Measurements from ENCODE around the gene HOXC12.

HOXC12 gene

DNA sequence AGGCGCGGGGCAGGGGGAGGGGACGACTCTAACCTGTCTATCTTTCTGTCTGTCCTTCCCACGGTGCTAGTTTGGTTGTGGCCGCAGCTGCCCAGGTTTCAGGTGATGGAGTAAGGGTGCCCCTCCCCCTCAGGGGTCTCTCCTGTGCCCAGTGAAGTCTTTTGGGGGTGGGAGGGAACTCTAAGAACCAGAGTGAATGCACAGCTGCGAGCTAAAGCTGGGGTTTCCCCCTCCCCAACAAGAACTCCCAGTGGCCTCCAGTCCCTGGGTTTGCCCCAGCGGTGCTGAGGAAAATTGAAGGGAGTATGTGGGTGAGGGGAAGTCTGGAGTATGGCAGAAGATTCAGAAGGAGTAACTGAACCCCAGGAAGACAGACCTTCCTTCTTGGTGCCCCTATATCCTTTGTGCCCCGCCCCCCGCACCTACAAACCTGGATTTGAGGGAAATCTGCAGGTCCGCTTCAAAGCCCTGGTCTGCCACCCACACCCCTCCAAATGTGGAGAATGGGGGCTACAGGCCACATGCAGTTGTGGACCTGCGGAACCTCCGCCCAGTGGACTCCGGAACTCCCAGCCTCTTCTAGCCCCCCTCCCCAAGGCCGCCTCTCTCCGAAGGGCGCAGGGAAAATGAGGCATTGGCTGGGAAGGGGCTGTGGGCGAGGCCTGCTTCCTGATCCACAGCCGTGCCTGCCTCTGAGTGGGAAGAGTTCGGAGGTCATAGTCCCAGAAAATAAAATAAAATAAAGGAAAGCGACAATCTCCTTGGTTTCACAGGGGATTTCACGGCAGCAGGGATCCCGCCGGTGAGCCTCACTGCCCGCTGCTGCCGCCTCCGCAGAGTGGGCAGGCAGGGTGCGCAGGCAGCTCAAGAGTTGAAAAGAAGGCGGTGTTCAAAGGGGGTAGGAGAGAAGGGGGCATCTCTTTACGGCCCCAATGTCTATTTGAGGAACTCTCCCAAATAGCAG is 41.8 kb downstream of the HOXC12 start:
- DNase-seq (ENCODE audit: low read depth) = no peak

DNA sequence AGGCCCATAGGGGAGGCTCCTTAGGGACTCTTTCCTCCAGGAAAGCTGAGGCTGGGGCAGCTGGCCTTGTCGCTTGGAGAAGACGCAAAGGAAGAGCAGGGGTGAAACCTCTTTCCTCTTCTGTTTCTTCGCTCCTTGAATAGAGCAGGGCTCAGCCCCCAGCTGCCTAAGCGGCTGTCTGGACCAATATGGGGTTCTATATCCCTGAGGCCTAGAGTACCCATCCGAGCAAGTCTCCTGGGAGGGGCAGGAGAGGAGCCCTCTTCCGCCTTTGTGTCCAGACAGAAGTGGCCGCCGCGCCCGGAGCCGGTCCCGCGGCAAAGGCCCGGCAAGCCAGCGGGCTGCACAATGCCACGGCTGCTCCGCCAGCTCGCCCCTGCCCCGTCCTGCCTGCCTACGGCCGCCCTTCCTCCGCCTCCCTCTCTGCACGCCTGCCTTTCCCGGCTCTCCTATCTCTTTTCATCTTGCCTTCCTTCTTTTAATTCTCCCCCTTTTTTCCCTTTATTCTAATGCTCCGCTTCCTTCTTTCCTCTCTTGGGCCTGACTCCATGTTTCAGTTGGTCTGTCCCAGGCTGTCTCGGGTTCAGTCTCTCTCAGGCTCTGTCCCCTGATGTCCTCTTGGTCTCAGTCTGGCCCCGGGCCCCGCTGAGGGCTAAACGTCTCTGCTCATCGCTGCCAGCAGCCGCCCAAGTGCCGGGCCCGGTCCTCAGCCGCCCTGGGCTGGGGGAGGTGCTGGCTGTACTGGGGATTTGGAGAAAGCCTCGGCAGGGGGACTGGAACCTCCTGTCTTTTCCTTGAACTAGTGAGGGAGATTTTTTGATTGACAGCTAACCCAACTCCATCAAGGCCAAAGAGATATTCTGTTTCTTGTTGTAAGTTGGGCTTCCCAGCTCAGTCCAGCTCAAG is 42.8 kb downstream of the HOXC12 start:
- DNase-seq (ENCODE audit: low read depth) = no peak

DNA sequence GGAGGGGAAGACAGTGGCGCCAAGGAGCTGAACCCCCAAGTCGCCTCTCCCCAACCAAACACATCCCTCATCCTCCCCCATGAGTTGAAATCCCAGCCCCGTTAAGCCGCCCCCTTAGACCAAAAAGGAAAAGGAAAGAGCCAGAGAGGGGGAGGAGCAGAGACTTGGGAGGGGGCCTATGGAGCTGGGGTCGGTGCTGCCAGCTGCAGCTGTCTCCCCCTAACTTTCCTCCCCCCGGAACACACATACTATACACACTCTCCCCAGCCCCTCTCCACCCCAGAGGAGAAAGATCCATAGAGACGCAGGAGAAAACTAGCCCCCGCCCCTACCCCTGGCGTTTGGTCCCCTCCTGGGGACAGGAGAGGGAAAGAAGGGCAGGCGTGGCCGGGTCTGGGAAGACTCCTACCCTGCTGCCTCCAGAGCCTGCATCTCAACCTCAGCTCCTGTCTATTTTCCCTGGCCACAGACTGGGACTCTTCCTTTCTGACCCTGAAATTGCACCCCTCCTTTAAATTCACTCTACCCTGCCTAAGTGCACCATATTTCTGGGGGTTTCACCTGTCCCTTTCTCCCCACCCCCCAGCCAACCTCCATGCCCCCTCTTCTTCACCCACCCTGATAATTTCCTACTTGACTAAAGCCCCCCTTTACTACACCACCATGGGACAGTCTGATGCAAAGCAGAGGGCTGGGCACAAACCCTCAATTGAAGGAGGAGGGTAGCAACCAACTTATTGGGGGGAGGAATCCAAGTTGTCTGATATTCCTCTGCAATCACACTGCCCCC is 43.6 kb downstream of the HOXC12 start:
- no peak for DNase-seq (ENCODE audit: low read depth)

DNA sequence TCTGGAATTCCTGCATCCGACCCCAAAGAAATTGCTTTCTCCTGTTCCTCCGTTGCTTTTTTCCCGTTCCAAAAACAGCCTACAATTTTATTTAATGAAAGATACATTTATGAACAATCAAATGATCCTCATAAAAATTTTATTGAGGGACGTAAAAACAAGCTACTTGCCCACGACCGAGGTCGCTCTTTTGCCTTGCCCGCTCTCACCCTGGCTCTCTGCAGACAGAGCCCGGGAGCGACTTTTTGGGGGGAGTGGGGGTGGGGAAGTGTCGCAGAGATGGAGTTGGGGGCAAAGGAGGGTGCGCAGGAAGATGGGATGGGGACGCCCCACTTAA is 44.2 kb downstream of the HOXC12 start:
- DNase-seq (ENCODE audit: low read depth) = no peak

DNA sequence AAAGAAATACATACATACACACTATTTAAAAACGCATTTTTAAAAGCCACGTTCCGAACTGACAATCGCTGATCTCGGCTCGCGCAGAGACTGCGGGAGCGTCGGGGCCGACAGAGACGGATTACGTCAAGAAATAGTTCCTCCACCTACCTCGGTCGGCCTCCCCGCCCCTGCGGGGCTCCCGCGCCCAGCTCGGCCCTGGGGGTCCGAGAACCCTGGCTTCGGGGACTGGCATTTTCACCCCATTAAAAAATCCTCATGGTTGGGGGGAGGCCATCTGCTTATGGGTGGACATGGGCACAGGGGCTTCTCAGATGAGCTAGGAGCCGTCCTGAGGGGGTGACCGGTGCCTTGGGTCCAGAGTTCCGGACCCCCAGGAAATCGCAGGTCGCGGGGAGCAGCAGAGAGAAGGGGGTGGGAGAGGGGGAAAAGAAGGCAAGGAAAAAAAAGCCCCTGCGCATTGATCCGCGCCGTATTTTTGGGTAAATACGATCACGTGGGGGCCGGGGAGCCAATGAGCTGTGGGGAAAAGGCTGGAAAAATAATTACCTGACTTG is 44.9 kb downstream of the HOXC12 start:
- peak; percentile 85 for DNase-seq (ENCODE audit: low read depth)

DNA sequence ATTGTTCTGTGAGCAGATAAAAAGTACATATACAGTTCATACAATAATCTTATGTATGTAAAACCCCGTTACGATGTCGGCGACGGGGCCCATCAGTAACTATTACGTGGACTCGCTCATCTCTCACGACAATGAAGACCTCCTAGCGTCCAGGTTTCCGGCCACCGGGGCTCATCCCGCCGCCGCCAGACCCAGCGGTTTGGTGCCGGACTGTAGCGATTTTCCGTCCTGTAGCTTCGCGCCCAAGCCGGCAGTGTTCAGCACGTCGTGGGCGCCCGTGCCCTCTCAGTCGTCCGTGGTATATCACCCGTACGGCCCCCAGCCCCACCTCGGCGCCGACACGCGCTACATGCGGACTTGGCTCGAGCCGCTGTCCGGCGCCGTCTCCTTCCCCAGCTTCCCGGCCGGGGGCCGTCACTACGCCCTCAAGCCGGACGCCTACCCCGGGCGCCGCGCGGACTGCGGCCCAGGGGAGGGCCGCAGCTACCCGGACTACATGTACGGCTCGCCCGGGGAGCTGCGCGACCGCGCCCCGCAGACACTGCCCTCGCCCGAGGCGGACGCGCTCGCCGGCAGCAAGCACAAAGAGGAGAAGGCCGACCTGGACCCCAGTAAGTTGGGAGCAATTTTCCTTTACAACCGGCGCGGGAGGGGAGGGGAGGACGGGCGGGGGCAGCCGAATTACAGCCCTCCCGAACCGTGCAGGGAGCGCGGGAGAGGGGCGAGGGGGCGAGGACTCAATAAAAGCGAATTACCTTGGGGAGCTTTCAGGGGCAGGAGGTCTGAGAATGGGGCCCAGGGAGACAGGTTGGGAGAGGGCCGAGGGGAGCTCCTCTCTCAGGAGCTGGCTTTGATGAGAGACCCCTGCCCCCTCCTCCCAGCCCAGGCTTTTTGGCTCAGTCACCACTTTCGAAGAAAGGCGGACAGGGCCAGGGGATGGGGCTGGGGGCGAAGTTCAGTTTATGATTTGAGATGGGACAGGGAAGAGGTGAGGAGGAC is 45.7 kb downstream of the HOXC12 start, which contains the start of gene HOXC9:
Gene HOXC9, plus strand, starts transcription at position 46 of the 999 bp plus-strand sequence. Its CDS starts 28 bp downstream, at position 74.
- DNase-seq (ENCODE audit: low read depth) = no peak

DNA sequence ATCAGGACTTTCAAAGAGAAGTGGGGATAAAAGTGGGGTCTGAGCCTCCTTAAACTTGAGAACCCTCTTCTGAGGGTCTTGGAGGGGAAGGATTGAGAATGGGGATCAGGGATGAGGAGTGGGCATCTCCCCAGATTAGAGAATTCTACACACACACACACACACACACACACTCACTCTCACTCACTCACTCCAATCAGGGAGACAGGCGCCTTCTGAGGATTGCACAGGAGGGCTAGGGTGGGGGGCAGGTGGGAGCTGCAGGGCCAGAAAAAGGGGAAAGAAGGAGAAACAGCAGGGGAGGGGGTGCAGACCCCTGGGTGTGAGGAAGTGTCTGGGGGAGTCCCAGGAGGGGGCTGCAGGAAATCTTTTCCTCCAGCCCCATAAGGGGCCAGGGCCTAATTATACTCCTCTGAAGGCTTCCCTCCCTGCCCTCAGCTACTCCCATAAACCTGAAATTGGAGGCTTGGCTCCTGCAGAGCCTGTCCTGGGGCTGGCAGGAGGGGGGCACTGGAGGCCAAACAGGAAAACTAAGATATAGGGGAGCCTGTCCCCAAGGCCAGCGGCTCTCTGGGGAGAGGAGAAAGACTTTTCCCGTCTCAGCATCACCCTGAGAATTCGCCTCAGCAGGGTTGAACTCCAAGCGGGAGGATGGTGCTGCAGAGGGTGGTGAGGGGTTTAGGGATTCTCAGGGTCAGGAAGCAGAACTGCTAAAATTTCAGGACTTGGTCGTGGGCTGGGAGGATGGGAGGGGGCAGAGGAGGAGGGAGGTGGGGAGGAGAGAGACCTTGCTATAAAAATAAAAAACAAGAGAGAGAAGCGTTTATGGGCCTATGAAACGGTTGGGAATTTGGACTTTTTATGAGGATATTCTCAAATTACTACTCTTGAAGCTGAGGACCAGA is 46.8 kb downstream of the HOXC12 start:
- no peak for DNase-seq (ENCODE audit: low read depth)

DNA sequence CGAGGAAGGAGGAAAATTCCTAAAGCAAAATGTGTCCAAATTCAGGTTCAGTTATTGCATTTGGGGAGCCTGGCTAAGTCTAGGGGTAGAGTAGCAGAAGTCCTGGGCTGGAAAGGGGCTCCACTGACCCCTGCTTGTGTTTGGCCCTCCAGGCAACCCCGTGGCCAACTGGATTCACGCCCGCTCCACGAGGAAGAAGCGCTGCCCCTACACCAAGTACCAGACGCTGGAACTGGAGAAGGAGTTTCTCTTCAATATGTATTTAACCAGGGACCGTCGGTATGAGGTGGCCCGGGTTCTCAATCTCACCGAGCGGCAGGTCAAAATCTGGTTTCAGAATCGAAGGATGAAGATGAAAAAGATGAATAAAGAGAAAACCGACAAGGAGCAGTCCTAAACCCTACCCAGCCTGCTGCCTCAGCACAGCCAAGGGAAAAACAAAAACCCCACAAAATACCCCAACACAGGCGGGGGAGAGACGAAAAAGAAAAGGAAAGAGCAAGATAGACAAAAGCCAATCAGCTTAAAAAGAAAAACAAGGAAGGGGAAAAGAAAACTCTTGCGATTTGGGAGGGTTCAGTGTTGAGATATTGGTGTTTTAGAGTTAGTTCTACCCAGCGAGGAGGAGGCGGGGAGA is 47.7 kb downstream of the HOXC12 start:
- DNase-seq (ENCODE audit: low read depth) = no peak

DNA sequence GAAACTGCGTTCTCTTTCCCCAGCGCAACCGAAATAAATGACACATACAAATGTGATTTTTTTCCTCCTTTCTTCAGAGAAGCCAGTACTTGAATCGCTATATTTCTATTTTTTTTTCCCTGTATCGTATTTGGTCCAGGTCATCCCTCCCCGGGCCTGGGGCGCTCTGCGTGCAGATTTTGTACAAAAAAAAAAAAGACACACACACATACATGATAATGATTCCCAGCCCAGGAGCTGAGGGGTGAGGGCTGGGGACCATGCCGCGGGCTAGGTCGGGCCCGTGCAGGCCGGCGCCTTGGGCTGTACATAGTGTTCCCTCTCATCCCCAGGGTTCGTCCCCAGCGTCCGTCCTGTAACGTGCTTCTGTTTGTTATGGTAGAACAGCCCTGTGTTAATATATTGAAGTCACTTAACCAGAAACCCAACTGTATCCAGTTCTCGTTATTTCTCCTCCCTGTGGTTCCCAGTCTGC is 48.2 kb downstream of the HOXC12 start:
- no peak for DNase-seq (ENCODE audit: low read depth)

DNA sequence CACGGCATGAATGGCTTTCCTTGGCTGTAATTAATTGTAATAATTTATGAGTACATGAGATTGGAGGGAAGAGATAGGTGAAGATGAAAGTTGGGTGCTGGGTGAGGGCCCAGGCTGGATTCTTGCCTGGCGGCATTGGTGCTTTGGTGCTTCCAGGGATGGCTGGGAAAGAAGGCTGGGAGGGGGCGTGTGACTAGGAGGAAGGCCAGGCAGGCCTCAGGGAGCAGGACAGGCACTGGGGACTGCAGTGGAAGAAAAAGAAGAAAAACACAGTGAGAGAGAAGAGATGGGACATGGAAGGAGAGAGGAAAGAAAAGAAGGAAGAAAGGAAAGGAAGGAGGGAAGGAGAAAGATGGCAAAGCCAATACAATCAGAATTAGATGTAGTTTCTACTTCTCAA is 48.9 kb downstream of the HOXC12 start:
- DNase-seq (ENCODE audit: low read depth) = no peak

DNA sequence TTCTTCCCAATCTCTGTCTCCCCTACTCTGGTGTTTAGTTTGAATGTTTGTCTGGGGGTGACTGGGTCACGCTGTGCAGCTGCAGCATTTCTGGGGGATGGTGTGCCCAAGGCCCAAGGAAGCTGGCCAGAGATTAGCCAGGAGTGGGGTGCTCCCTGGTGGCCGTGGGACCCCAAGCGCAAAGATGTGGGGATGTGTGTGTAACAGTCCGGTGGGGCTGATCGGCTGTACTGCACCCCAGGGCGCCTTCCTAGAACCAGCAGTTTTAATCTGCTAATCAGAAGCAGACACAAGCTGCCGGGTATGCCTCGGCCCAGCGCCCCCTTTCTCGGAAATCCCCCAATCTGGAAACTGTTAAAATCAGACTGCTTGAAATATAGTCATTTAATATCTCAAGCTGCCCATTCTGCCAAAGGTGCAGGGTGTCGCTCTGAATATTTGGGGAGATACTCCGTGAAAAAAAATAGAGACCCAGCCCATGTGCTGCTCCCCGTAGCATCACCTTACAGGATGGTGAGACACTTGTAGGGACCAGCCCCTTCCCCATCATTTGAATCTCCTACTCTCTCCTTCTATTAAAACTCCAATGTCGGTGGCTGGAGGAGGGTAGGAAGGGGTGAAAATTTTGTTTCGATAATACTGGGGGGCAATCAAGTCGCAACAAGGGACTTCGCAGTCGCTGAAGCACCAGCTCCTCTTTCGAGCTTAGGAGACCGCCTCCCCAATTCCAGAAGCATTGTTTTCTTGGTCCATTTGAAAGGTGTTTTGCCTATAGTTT is 49.5 kb downstream of the HOXC12 start:
- DNase-seq (ENCODE audit: low read depth) = no peak

DNA sequence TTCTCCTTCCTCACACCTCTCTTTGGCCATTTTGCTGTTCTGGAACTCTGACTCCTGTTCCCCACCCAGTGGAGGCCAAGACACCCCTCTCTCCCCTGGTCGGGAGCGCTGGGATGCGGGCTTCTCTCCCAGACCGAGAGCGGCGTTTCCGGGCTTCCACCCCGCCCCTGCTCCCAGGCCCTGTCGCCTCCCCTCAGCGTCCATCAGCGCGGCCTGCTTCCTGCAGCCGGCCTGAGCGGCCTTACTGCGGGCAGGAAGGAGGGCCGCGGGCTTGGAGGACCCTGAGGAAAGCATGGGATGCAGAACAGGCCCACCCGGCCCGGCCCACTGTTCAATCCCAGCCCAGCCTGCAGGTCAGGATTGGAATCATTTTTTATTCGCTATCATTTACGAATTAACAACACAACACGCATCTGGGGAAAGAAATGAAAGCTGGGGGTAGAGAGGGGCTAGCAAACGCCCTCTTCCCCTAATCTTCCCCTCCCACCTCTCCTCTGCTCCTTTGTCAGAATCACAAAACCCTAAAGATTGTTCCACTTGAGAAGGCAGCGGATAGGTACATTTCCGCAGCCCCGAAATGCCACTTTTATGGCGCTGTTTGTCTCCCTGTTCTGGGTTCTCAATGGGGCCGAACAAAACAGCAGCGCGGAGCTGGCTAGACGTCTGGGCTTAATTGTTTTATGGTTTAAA is 50.3 kb downstream of the HOXC12 start:
- no peak for DNase-seq (ENCODE audit: low read depth)

DNA sequence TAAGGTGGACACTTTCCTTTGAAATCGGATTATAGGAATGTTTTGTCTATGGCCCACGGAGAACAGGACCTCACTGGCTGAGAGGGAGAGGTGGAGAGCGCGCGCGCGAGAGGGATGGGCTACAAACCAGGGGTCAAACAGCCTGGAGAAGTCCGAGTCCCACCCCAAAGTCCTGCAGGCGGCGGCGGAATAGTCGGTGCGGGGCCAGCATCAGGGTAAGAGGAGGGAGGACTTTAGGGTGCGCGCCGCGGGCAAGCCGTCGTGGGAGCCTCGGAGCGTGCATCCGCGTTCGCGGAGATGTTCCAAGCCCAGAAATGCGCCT is 50.8 kb downstream of the HOXC12 start:
- DNase-seq (ENCODE audit: low read depth) = no peak

DNA sequence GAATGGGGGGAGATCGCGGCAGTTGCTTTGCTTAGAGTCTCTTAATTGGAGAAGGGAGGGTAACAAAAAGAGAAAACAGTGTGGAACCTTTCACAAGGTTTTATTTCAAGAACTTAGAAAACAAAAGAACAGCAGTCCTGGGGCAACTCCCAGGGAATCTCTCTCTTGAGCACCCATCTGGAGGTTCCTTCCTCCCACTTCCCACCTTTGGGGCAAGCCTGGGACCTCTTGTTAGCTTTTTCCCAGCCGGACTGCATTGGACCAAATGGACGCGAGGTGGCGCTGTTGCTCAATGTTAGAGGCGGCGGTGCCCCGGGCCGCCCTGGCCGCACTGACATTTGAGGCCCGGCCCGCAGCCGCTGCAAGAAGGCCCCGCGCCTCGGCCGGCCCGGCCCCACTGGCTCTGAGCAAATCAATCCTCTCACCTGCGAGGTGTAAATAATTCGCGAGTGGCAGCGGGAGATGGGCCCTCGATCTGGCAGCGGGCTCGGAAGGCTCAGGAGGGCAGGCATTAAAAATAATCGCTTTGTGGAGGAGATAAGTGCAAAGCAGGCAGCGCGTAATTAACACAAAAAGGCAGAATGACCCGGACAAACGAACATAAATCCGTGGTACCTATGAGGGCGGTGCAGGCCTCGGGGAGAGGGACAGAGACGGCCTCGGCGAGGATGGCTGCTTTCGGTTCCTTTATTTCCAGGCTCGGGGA is 51.3 kb downstream of the HOXC12 start:
- DNase-seq (ENCODE audit: low read depth) = peak; percentile 77

DNA sequence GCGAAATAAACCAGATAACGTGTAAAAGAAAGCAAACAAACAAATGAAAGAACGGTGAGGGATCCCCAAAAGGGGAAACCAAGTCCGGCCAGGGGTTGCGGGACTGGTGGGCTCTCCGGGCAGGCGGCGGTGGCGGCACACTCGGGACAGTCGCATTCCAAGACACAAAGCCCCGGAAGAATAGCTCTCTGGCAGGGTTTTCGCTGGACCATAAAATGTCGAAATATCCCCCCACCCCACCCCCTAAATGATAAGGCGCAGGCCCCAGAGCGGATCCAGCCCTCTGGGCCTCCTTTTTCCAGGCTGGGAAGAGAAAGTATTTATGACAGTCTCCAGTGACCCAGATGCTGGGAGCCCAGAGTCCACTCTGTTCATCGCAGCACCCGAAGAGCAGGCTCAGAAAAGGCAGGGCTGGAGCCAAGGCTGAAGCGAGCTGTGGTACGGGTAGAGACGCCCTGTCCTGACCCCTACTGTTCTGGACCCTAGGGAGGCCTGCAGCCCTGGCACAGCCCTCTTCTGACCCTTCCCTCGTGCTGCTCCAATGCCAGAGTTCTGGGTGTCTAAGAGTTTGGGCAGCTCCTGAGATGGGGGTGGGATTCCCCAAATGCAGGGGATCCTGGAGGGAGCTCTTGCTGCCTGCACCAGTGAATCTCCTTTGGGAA is 52.0 kb downstream of the HOXC12 start:
- no peak for DNase-seq (ENCODE audit: low read depth)

DNA sequence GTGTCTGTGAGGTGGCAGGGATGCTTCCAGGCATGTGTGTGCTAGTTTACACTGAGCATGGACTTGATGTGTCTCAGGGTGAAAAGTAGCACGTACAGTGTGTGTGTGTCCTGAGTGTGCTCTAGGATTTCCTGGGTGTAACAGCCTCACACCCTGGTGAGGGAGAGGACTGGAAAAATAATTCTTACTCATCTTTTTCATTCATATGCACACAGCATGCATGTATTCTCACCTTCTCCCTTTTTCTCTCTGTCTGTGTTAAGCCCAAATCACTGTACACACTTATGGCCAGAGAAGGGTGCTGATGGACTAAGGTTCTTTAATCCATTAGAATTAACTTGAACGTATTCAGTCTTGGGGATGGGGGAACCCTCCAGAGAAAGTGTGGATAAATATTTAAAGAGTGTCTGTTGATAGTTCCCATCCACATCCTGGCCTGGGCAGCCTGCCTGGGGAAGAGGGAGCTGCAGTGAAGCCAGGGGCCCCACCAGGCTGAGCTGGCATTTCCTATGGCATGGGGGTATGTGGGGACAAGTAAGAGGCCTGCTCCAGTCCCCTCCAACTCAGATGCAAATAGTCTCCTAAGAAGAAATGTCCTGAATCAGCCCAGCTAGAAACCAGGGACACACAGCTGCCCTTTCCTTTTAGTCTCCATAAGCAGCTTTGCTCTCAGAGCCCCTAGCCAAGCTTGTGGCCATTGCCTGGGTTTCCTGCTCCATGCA is 53.0 kb downstream of the HOXC12 start:
- DNase-seq (ENCODE audit: low read depth) = no peak
